GM12864 (cell line): ENCODE results near the gene GORASP1.

Experiments
- DNase-seq: peaks from one replicate; pipeline ENCODE4 v3.0.0-alpha.2; 2011; ENCODE audit warnings: low read depth
- H3K4me3 ChIP-seq: 2 replicates; pipeline ENCODE4 v1.5.1; 2011; ENCODE audit warnings: mild to moderate bottlenecking, low read depth, low read length, control low read depth
- TF ChIP-seq, protein P1 (sequence below): IDR thresholded peaks from 2 replicates; pipeline ENCODE4 v1.5.1; 2011; ENCODE audit warnings: low read depth, mild to moderate bottlenecking, moderate library complexity, low read length, control low read depth, inconsistent platforms; ENCODE audit errors: missing control alignments

The GORASP1 gene

DNA sequence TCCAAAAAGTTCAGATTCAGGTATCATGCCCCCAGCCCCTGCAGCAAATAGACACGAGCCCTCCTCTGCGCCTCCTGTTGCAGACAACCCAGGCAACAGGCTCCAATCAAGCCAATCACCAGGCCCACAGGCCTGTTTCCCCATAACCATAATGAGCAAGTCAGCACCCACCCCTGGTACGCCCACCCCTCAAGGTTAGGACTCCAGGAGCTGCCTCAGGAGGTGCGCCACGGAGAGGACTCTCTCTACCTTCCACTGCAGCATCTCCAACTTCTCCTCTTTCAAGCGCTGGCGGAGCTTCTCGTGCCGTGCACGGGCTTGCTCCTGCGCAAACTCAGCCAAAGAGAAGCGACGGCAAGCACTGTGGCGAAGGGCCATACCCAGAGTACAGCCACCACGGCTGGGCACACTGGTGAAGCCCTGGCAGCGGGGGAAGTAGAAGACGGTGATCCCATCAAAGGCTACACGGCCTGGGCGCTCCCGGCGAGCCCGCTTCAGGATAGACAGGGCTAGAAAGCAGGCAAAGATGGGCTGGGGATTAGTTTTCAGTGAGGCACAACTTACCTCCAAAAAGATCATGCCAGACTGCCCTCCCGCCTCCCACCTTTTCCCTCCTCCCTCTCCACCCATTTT, 37.4 kb upstream of the GORASP1 start:
- TF ChIP-seq, protein P1, sequence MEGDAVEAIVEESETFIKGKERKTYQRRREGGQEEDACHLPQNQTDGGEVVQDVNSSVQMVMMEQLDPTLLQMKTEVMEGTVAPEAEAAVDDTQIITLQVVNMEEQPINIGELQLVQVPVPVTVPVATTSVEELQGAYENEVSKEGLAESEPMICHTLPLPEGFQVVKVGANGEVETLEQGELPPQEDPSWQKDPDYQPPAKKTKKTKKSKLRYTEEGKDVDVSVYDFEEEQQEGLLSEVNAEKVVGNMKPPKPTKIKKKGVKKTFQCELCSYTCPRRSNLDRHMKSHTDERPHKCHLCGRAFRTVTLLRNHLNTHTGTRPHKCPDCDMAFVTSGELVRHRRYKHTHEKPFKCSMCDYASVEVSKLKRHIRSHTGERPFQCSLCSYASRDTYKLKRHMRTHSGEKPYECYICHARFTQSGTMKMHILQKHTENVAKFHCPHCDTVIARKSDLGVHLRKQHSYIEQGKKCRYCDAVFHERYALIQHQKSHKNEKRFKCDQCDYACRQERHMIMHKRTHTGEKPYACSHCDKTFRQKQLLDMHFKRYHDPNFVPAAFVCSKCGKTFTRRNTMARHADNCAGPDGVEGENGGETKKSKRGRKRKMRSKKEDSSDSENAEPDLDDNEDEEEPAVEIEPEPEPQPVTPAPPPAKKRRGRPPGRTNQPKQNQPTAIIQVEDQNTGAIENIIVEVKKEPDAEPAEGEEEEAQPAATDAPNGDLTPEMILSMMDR = no peak
- DNase-seq = no peak
- H3K4me3 ChIP-seq = no peak overlapping the region

DNA sequence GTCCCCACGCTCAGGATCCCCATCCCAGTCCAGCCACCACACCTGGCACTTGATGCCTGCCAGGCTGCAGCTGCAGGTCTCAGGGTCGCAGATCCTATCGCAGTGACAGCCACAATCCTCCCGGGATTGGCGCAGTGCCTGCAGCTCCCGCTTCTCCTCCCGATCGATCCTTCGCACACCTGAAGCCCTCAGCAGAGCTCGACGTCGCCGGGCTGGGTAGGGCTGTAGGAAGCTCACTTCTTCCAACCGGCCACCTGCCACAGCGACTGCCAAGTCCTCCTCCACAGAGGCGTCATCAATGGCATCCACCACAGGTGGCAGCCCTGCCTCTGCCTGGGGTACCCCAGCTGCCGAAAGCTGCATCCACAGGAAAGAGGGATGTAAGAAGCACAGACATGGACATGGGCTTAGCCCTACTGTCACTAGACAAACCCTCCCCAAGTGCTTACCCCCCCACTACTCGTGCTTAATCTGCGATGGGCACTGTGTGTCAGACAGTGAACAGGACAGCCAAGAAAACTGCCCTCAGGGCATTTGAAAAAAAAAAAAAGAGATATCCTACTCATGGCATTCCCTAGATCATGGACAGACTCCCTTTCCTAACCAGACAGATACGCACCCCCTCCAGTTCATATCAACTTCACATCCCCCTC, 36.8 kb upstream of the GORASP1 start:
- TF ChIP-seq, protein P1 = no peak
- DNase-seq = no peak
- H3K4me3 ChIP-seq = no peak overlapping the region

DNA sequence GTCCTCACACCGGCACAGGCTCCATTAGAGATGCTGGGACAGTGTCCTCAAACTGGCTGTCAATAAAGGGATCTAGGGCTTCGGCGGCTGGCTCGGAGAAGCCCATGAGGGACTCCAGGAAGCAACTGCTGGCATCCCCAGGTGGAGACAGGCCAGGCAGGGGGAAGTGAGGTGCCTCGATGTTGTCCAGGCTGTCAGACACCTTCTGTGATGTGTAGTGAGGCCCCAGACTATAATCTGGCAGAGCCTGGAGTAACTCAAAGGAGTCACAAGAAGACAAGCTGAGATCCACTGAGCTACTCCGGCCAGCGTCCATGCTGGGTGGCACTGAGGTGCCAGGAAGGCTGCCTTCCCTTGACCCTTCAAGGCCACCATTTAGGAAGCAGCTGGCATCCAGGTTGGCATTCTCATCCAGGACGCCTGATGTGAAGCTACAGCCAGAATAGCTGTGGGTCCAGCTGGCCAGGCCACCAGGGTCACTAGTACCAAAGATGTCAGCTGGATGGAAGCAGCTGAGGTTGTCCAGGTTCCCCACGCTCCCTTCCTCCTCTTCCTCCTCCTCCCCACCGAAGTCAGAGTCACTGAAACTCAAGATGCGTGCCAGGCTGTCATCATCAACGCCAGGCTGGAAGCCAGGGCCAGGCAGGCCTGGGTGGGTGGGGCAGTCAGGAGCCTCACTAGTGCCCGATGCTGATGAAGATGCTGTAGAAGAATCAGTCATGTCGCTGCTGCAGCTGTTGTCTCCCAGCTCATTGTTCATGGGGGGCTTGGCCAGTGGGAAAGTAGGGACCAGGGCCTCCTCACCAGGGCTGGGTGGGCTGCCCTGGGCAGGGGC, 35.8 kb upstream of the GORASP1 start:
- TF ChIP-seq, protein P1 = no peak
- no peak overlapping the region for H3K4me3 ChIP-seq
- DNase-seq = no peak

DNA sequence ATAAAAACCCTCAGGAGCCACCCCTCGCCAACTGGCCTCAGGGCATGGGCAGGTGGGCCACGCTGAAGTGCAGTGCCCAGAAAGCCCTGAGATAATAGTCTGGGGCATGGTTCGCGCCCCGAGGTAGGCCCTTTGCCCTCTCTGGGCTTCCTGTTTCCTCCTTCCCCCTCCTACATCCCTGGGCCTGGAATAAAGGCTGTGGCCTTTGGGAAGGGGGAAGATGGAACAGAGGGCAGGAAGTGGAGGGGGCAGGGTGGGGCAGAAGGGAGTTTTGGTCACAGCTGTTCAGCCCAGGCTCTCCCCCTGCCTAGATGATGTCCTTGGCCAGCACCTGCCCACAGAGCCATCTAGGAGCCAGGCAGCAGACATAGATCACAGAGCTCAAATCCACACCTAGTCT, 34.6 kb upstream of the GORASP1 start:
- no peak overlapping the region for H3K4me3 ChIP-seq
- DNase-seq = no peak
- TF ChIP-seq, protein P1 = no peak

DNA sequence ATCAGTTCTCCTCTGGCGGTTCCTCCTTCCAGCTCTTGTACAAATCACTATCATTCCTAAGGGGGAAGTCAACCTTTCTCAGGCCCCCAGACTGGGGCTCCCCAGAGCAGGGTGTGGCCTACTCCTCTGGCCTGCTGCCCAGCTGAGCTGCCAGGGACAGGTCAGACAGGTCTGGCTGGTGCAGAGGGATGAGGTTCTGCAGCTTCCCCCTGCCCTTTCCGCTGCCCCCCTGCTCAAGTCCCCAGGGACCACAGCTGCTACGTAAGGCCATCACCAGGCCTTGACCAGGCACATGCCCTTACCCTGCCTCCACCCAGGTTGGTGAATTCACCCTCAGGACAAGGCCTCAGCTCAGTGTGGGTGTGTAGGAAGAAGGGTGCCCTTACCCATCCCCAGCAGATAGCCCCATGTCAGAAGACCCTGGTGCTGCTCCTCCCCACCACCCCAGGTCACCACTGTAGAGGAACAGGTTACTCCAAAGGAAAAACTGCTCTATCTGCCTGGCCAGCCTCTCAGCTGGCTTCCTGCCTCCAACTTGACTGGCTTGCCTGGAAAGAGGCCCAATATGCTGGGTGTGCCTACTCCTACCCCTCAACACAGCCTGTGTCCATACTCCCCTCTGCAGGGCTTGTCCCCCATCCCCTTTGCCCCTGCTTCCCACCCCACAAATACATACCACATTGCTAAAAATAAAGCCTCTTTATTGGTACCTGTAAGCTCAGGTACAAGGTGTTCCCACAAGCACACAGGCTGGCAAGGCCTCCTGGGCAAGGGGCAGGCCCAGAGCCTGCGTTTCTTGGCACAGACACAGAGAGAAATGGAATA, 34.0 kb upstream of the GORASP1 start:
- TF ChIP-seq, protein P1 = no peak
- DNase-seq = no peak
- H3K4me3 ChIP-seq = no peak overlapping the region

DNA sequence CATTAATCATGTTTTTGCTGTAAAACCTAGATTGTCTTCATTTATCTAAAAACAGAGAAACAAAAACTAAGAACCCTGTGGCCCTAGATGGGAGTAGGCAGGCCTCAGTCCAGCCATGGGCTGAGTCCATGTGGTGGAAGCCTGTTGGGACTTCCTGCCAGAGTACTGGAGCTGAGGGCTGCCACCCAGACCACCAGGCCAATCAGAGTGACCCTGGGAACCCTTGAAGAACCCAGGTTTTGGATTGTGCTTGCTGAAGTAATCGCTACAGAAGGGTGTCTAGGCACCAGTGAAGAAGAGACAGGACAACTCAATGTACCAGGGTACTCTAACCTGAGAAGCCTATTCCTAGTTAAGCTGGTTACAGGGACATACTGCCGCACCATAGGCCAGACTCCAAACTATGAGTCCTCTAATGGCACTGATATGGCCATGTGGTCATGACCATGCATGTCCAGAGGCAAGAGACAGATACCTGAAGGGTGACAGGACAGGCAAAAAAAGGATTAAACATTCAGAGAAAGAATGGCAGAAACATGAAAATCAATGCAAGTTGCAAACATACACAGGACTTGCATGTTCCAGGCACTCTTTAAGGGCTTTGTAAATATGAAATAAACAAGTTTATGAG, 33.0 kb upstream of the GORASP1 start:
- TF ChIP-seq, protein P1 = no peak
- no peak for DNase-seq
- H3K4me3 ChIP-seq = no peak overlapping the region
